Tibial artery (tissue), 4 donors: ENCODE results near the gene NEDD9.

Source experiments
- DNase-seq, 2 donors: peaks; one replicate each; pipeline ENCODE4 v3.0.0-alpha.2; 2019
- H3K27ac ChIP-seq, 2 donors: fragments of 200-600 bp; sonication (generic) in 1 of 2; 1 replicate in 1 of 2; 2 replicates in 1 of 2; pipeline ENCODE4 v1.5.1; 2018 to 2019; ENCODE audit warnings: mild to moderate bottlenecking in 1 of 2
- H3K27me3 ChIP-seq, 2 donors: fragments of 200-600 bp; sonication (generic) in 1 of 2; one replicate each; pipeline versions ENCODE4 v1.5.1 to v1.6.0; 2016 to 2019
- H3K36me3 ChIP-seq, 3 donors: fragments of 200-600 bp; sonication (generic) in 2 of 3; one replicate each; pipeline ENCODE4 v1.5.1; 2016 to 2019; ENCODE audit warnings: mild to moderate bottlenecking in 2 of 3
- H3K4me1 ChIP-seq, 4 donors: fragments of 200-600 bp; sonication (generic) in 2 of 4; 1 replicate in 3 of 4; 2 replicates in 1 of 4; pipeline ENCODE4 v1.5.1; 2016 to 2019
- H3K4me3 ChIP-seq, 2 donors: fragments of 200-600 bp; sonication (generic) in 1 of 2; 1 replicate in 1 of 2; 2 replicates in 1 of 2; pipeline ENCODE4 v1.5.1; 2018 to 2019; ENCODE audit warnings: mild to moderate bottlenecking in 2 of 2
- H3K9me3 ChIP-seq, 3 donors: fragments of 200-600 bp; sonication (generic) in 1 of 3; one replicate each; pipeline ENCODE4 v1.5.1; 2016 to 2019
- intact Hi-C: fragments of 100-400 bp; cut with DNase I; formaldehyde crosslinking; loops from one replicate; pipeline ENCODE4 v1.15.0; 2023; ENCODE audit warnings: low total_unique reads
- TF ChIP-seq, protein P1 (sequence below), 2 experiments: fragments of 200-600 bp in 1 of 2; fragments of 450-650 bp in 1 of 2; IDR thresholded peaks; one replicate each; pipeline ENCODE4 v1.5.1; 2017 to 2019; ENCODE audit warnings: antibody characterized with exemption in 2 of 2, mild to moderate bottlenecking in 1 of 2, moderate library complexity in 1 of 2

Gene NEDD9

DNA sequence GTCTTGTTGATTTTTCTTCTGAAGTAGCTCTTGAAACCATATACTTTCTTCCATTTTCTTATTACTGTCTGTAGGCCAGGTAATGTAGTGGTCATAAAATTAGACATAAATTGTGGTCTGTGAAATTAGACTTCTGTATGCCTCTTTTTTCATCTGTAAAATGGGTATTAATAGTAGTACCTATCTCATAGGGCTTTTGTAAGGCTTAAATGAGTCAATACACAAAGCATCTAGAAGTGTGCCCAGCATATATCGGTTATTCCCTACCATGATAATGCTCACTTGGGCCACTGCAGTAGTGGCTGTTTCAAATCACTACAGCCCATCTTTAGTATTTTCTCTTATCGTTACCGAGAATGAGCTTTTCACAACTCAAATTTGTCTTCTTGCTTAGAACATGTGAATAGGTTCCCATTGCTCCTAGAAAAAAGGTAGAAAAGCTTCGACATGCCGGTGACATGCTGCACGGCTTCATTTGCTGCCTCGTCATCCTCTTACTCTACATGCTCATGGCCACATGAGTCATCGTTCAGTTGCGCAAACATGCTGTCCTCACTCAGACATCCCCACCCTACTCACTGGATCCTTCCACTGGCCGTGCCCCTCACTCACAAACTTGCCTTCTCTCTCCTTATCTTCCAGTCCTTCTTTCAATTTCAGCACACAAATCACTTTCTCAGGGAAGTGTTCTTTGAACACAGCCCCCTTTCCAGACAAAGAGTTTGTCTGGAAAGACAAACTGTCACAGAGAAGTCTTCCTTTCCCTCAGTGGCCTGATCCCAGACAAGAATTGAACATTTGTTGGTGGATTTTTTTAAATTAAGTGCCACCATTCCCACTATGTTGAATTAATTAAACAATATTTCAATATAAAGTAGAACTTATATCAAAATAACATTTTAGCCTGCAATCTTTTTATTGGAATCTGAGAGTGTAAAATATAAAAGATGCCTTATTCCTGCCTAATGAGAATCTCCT is 88.8 kb downstream of the NEDD9 start:
- peak; percentile 77 to 84 for DNase-seq
- Histone ChIP-seq H3K4me3 (no peak overlapping the region), H3K4me1 (peaks cover 0 to 3% (median 0%) of the 10 kb centered on the region in 4 donors), H3K27me3 (no peaks in the 10 kb centered on the region), H3K27ac (no peak overlapping the region), H3K9me3 (no peaks in the 10 kb centered on the region), H3K36me3 (no peaks in the 10 kb centered on the region)
- intact Hi-C loops: loop anchor here (2.0 kb wide), 1 partner anchor 29 kb away; no protein-coding TSS in a partner anchor
- TF ChIP-seq, protein P1, sequence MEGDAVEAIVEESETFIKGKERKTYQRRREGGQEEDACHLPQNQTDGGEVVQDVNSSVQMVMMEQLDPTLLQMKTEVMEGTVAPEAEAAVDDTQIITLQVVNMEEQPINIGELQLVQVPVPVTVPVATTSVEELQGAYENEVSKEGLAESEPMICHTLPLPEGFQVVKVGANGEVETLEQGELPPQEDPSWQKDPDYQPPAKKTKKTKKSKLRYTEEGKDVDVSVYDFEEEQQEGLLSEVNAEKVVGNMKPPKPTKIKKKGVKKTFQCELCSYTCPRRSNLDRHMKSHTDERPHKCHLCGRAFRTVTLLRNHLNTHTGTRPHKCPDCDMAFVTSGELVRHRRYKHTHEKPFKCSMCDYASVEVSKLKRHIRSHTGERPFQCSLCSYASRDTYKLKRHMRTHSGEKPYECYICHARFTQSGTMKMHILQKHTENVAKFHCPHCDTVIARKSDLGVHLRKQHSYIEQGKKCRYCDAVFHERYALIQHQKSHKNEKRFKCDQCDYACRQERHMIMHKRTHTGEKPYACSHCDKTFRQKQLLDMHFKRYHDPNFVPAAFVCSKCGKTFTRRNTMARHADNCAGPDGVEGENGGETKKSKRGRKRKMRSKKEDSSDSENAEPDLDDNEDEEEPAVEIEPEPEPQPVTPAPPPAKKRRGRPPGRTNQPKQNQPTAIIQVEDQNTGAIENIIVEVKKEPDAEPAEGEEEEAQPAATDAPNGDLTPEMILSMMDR (IDR thresholded peaks at IDR 0.05): no peak

- no peaks in the 10 kb centered on the region for H3K9me3 ChIP-seq
Measured at GRCh38 chr6:11142296-11143027, 90.0 kb downstream of the NEDD9 start.

DNA sequence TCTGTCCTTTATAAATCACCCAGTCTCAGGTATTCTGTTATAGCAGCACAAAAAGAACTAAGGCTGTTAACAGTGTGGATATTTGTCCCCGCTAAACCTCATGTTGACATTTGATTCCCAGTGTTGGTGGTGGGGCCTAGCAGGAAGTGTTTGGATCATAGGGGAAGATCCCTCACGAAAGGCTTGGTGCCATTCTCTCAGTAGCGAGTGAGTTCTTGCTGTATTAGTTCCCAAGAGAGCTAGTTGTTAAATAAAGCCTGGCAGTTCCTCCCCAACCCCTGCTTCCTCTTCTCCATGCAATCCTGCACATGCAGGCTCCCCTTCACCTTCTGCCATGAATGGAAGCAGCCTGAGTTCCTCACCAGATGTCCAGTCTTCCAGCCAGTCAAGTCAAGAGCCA is 91.2 kb downstream of the NEDD9 start:
- H3K4me1 ChIP-seq: peaks cover 0 to 3% (median 0%) of the 10 kb centered on the region in 4 donors
- no peaks in the 10 kb centered on the region for H3K36me3 ChIP-seq
- no peak overlapping the region for H3K27ac ChIP-seq
- intact Hi-C loops: no loop called here
- no peak for DNase-seq
- H3K4me3 ChIP-seq: no peak overlapping the region
- TF ChIP-seq, protein P1 (IDR thresholded peaks at IDR 0.05): no peak
- H3K9me3 ChIP-seq: no peaks in the 10 kb centered on the region
- H3K27me3 ChIP-seq: no peaks in the 10 kb centered on the region

More at GRCh38 chr6:11142296-11143027, 90.0 kb downstream of the NEDD9 start:
- DNase-seq: no peak
- TF ChIP-seq, protein P1 (IDR thresholded peaks at IDR 0.05): no peak
- no peaks in the 10 kb centered on the region for H3K36me3 ChIP-seq
- H3K27ac ChIP-seq: no peak overlapping the region
- intact Hi-C loops: no loop called here
- no peak overlapping the region for H3K4me3 ChIP-seq
- peaks cover 0 to 3% (median 0%) of the 10 kb centered on the region in 4 donors for H3K4me1 ChIP-seq
- no peaks in the 10 kb centered on the region for H3K27me3 ChIP-seq

DNA sequence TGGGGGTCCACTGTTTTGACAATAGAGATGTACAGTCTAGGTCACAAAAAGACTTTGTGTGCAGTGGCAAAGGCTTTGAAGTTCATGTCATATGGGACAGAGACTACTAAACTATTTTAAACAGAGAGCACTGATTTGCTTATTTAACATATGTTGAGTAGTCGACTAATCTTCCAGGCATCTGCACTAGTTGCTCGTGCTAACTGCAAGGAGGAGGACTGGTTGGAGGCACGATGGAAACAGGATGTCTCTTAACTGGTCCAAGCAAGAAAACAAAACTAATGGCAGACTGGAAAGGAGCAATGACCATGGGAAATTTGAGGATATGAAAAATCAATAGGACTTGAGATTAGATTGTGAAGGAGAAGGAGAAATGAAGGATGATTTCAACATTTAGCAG is 92.4 kb downstream of the NEDD9 start:
- Histone ChIP-seq H3K27me3 (no peaks in the 10 kb centered on the region), H3K9me3 (no peaks in the 10 kb centered on the region), H3K27ac (no peak overlapping the region), H3K4me3 (no peak overlapping the region), H3K36me3 (peaks cover 6 to 12% (median 8%) of the 10 kb centered on the region in 3 donors), H3K4me1 (peaks cover 0 to 3% (median 0%) of the 10 kb centered on the region in 4 donors)
- no peak for DNase-seq
- TF ChIP-seq, protein P1 (IDR thresholded peaks at IDR 0.05): no peak
- intact Hi-C loops: no loop called here

DNA sequence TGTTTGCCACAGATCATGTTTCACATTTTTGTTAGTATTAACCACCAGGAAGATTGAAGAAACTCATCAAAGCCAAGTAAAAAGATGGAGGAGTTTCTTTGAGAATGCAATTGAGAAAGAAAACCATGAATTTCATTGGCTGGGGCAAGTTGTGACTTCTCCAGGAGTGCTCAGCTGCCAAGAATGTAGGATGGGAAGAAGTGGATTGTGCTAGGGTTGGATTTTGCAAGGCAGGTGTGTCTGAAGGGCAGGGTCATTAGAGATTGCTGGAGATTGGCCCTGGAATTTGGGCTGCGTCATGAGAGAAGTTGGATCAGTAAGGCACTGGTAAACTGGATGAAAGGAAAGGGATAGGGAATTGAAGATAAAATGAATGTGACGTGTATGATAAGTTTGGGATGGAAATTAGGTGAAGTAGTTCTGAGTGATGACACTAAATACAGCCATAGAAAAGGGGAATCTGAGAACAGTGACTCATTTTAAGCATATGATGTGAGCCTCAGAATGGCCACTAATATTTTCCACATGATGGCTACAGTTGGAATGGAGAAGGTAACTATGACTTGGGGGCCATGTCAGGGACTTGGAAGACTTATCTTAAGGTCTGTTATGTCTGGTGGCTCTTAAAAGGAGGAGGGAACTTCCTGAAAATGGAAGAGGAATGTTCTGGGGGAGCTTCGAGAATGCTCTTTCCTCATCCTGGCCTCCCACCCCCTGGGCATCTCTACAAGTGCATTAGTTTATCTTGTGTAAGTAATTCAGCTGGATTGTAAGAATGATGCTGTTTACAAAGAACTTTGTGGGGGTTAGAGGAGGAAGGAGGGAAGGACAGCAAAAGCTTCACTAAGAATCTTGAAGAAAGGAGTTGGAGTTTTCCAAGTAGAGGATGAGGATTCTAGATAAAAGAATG is 93.2 kb downstream of the NEDD9 start:
- intact Hi-C loops: no loop called here

More for the DNA sequence above, 93.2 kb downstream of the NEDD9 start:
- DNase-seq: no peak
- no peaks in the 10 kb centered on the region for H3K9me3 ChIP-seq
- no peak overlapping the region for H3K27ac ChIP-seq
- TF ChIP-seq, protein P1 (IDR thresholded peaks at IDR 0.05): no peak
- no peak overlapping the region for H3K4me3 ChIP-seq
- H3K4me1 ChIP-seq: peaks cover 0 to under 1% (median 0%) of the 10 kb centered on the region in 4 donors
- peaks cover 13 to 19% (median 14%) of the 10 kb centered on the region in 3 donors for H3K36me3 ChIP-seq
- H3K27me3 ChIP-seq: no peaks in the 10 kb centered on the region
